Liver (tissue), 9 donors: ENCODE data around the gene BRSK2. TPM values are rescaled to one million over a fixed set of nuclear protein-coding genes. Genes with fewer than 3 reads are reported as not detected.

ENCODE experiments used
- DNase-seq: peaks from one replicate; pipeline ENCODE4 v3.0.0-alpha.2; 2017; ENCODE audit warnings: low spot score
- H3K27ac ChIP-seq, 2 donors: one replicate each; pipeline ENCODE4 v1.7.0; 2013; ENCODE audit warnings: inconsistent platforms in 2 of 2, low read length in 2 of 2, control low read depth in 1 of 2, low read depth in 1 of 2, mild to moderate bottlenecking in 1 of 2
- H3K27me3 ChIP-seq, 4 donors: one replicate each; pipeline versions ENCODE4 v1.6.1 to v1.7.0; 2013; ENCODE audit warnings: low read length in 3 of 4, inconsistent platforms in 1 of 4, mild to moderate bottlenecking in 1 of 4, moderate library complexity in 1 of 4; ENCODE audit not compliant: control insufficient read depth in 4 of 4, insufficient read depth in 4 of 4
- H3K36me3 ChIP-seq, 4 donors: one replicate each; pipeline versions ENCODE4 v1.6.1 to v1.7.0; 2013; ENCODE audit warnings: low read length in 3 of 4, mild to moderate bottlenecking in 3 of 4, low read depth in 1 of 4, moderate library complexity in 1 of 4; ENCODE audit not compliant: control insufficient read depth in 4 of 4, insufficient read depth in 3 of 4
- H3K4me1 ChIP-seq, 4 donors: one replicate each; pipeline versions ENCODE4 v1.6.1 to v1.7.0; 2013; ENCODE audit warnings: low read length in 3 of 4, mild to moderate bottlenecking in 3 of 4, moderate library complexity in 1 of 4; ENCODE audit not compliant: control insufficient read depth in 4 of 4, insufficient read depth in 4 of 4
- H3K4me3 ChIP-seq, 3 donors: one replicate each; pipeline versions ENCODE4 v1.6.1 to v1.7.0; 2013; ENCODE audit warnings: low read length in 3 of 3, control low read depth in 1 of 3, low read depth in 1 of 3, mild to moderate bottlenecking in 1 of 3
- H3K9ac ChIP-seq, 2 donors: one replicate each; pipeline ENCODE4 v1.7.0; 2013; ENCODE audit warnings: low read length in 2 of 2, mild to moderate bottlenecking in 2 of 2, moderate library complexity in 2 of 2, control low read depth in 1 of 2, low read depth in 1 of 2
- H3K9me3 ChIP-seq, 4 donors: one replicate each; pipeline versions ENCODE4 v1.6.1 to v1.7.0; 2013; ENCODE audit warnings: low read length in 3 of 4; ENCODE audit not compliant: control insufficient read depth in 4 of 4
- EGR1 ChIP-seq, 2 donors: IDR thresholded peaks; 2 replicates each; pipeline ENCODE4 v1.6.1; 2016 to 2018; ENCODE audit warnings: antibody characterized with exemption in 2 of 2, low read depth in 2 of 2
- FOXA1 ChIP-seq: IDR thresholded peaks from 2 replicates; pipeline ENCODE4 v1.6.1; 2016; ENCODE audit warnings: antibody characterized with exemption
- FOXA2 ChIP-seq: IDR thresholded peaks from 2 replicates; pipeline ENCODE4 v1.6.1; 2016; ENCODE audit warnings: antibody characterized with exemption
- GABPA ChIP-seq, 2 donors: IDR thresholded peaks in 1 of 2; conservative IDR thresholded peaks in 1 of 2; 2 replicates each; pipeline ENCODE4 v1.6.1; 2016; ENCODE audit warnings: antibody characterized with exemption in 2 of 2, mild to moderate bottlenecking in 1 of 2, moderate library complexity in 1 of 2
- HNF4G ChIP-seq: IDR thresholded peaks from 2 replicates; pipeline ENCODE4 v1.6.1; 2016; ENCODE audit warnings: antibody characterized with exemption
- JUND ChIP-seq, 2 donors: IDR thresholded peaks; 2 replicates each; pipeline ENCODE4 v1.6.1; 2016; ENCODE audit warnings: antibody characterized with exemption in 2 of 2
- NR2F2 ChIP-seq: IDR thresholded peaks from 2 replicates; pipeline ENCODE4 v1.6.1; 2016; ENCODE audit warnings: antibody characterized with exemption
- RAD21 ChIP-seq, 2 donors: IDR thresholded peaks; 2 replicates each; pipeline ENCODE4 v1.6.1; 2016; ENCODE audit warnings: antibody characterized with exemption in 2 of 2, mild to moderate bottlenecking in 2 of 2
- REST ChIP-seq: IDR thresholded peaks from 2 replicates; pipeline ENCODE4 v1.6.1; 2016; ENCODE audit warnings: antibody characterized with exemption, mild to moderate bottlenecking
- RXRA ChIP-seq, 2 donors: IDR thresholded peaks; 2 replicates each; pipeline ENCODE4 v1.6.1; 2017 to 2018; ENCODE audit warnings: antibody characterized with exemption in 2 of 2, mild to moderate bottlenecking in 1 of 2
- SP1 ChIP-seq: IDR thresholded peaks from 2 replicates; pipeline ENCODE4 v1.6.1; 2018; ENCODE audit warnings: antibody characterized with exemption, mild to moderate bottlenecking
- YY1 ChIP-seq: IDR thresholded peaks from 2 replicates; pipeline ENCODE4 v1.6.1; 2016; ENCODE audit warnings: antibody characterized with exemption, mild to moderate bottlenecking
- ZBTB33 ChIP-seq: IDR thresholded peaks from 2 replicates; pipeline ENCODE4 v1.6.1; 2016; ENCODE audit warnings: antibody characterized with exemption
- WGBS: extraction: QIAGEN DNeasy Blood & Tissue Kit; methylation state at CpG from one replicate; pipeline ENCODE4 v1.1.7; 2013; 5-methylcytosine and 5-hydroxymethylcytosine counted together
- polyA plus RNA-seq, 2 donors: library from polyadenylated mRNA; stranded (reverse) in 1 of 2; unstranded in 1 of 2; fragments of 200-250 nt in 1 of 2; fragments of >200 nt in 1 of 2; fragmentation: Nextera tagmentation in 1 of 2; extraction: Ambion mirVana in 1 of 2; gene quantifications; one replicate each; pipeline versions ENCODE4 v1.2.1 to v1.2.3, GENCODE V29; 2013 to 2015
- total RNA-seq, 2 donors: library from RNA; depleted of rRNA; stranded (reverse); fragments of >200 nt; gene quantifications; one replicate each; pipeline ENCODE4 v1.2.3, GENCODE V29; 2014
- TF ChIP-seq, protein P1 (sequence below): IDR thresholded peaks from 2 replicates; pipeline ENCODE4 v1.6.1; 2016; ENCODE audit warnings: antibody characterized with exemption
- donor health status: healthy.
- donor health status: healthy.
- donor health status: healthy.
- donor health status: healthy.
- donor health status: healthy.

The BRSK2 gene
- total and polyA plus RNA-seq, 4 donors = 0.05 to 0.17 TPM; not detected in 2

DNA sequence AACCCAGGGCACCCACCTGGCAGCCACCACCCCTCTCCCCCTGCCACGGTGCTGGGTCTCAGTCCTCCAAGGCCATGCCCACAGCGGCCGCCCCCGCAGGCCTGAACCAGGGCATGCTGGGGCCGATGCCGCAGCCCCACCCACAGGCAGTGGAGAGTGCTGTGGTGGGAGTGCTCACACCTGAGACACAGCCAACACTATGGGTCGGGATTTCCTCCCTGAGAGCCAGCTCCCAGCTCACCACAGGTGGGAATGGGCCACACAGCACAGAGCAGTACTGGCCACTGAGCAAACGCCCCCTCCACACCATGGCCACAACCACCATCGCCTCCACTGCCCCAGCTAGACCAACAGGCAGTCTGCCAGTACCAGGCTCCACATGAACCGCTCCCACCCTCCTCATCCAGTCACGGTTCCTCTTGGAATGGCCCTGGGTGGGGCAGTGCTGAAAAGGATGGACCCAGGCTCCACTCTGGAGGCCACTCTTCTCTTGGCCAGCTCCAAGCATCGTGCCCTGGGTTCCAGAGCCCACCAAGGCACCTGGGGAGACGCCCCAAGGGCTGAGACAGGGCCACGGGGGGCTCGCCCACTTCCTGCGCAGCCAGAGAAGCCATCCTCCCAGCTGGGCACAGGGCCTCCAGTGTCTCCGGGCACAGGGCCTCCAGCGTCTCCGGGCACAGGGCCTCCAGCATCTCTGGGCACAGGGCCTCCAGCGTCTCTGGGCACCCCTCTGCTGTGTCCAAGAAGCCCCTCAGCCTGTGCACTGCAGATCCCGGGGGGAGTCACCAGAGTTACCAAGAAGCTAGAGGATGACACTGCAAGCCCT lies 82.7 kb downstream of the BRSK2 start:
- 93% methylated on average over 21 of the region's 21 CpGs for WGBS
- H3K9me3 ChIP-seq = no peaks in the 10 kb centered on the region

GRCh38 chr11:1473011-1473628 lies 83.4 kb downstream of the BRSK2 start:
- no peak for DNase-seq
- Histone ChIP-seq H3K4me3 (no peak overlapping the region), H3K27me3 (no peaks in the 10 kb centered on the region), H3K27ac (no peak overlapping the region), H3K9ac (no peak overlapping the region), H3K4me1 (no peaks in the 10 kb centered on the region), H3K9me3 (no peaks in the 10 kb centered on the region), H3K36me3 (peaks cover 6 to 56% (median 12%) of the 10 kb centered on the region in 4 donors)
- WGBS = 97% methylated on average over 12 of the region's 12 CpGs
- TF ChIP-seq, protein P1, sequence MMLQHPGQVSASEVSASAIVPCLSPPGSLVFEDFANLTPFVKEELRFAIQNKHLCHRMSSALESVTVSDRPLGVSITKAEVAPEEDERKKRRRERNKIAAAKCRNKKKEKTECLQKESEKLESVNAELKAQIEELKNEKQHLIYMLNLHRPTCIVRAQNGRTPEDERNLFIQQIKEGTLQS = no peak
- TF ChIP-seq NR2F2 (no peak), GABPA (IDR thresholded peaks at IDR 0.05 in 1 of 2, conservative IDR thresholded peaks at IDR 0.05 in 1 of 2) (no peak), RAD21 (IDR thresholded peaks at IDR 0.05) (no peak), FOXA1 (no peak), ZBTB33 (no peak), FOXA2 (no peak)

More for the DNA sequence above, 82.7 kb downstream of the BRSK2 start:
- Histone ChIP-seq H3K27me3 (no peaks in the 10 kb centered on the region), H3K4me3 (no peak overlapping the region), H3K27ac (no peak overlapping the region), H3K9ac (no peak overlapping the region), H3K4me1 (no peaks in the 10 kb centered on the region), H3K36me3 (peaks cover 4 to 50% (median 9%) of the 10 kb centered on the region in 4 donors)
- TF ChIP-seq JUND (IDR thresholded peaks at IDR 0.05) (no peak), HNF4G (no peak), YY1 (no peak), EGR1 (IDR thresholded peaks at IDR 0.05; ENCODE audit: low read depth in 2 of 2) (no peak), ZBTB33 (no peak), GABPA (IDR thresholded peaks at IDR 0.05 in 1 of 2, conservative IDR thresholded peaks at IDR 0.05 in 1 of 2) (no peak), SP1 (no peak), REST (no peak), FOXA1 (no peak), RXRA (IDR thresholded peaks at IDR 0.05) (no peak)
- TF ChIP-seq, protein P1 = no peak
- DNase-seq = no peak
